ENCODE data around the gene UTP11. TPM values are rescaled to one million over a fixed set of nuclear protein-coding genes. Genes with fewer than 3 reads are reported as not detected.

The UTP11 gene
- total RNA-seq, 4 donors from 2014 or later = 34.6 to 49.8 (median 37.9) TPM

GRCh38 chr1:38064197-38064903 lies 51.8 kb downstream of the UTP11 start:
- WGBS, 2 donors = 29 to 50% methylated on average over 8 to 11 of the region's 11 CpGs

GRCh38 chr1:38068220-38068979 lies 55.9 kb downstream of the UTP11 start:
- no peak overlapping the region for H3K4me3 ChIP-seq (ENCODE audit: low read depth, poor library complexity, severe bottlenecking)
- no peak for TF ChIP-seq POLR2A (IDR thresholded peaks at IDR 0.05)
- TF ChIP-seq CTCF (IDR thresholded peaks at IDR 0.05) = no peak
- intact Hi-C loops (cut with DNase I; ENCODE audit: low total_unique reads) = no loop called here
- no peak for DNase-seq (ENCODE audit: low spot score in 2 of 2)
- WGBS, 2 donors = 42 to 53% methylated on average over 14 of the region's 14 CpGs

More at GRCh38 chr1:38064197-38064903, 51.8 kb downstream of the UTP11 start:
- no peak for DNase-seq (ENCODE audit: low spot score in 2 of 2)
- H3K4me3 ChIP-seq (ENCODE audit: low read depth, poor library complexity, severe bottlenecking) = no peak overlapping the region
- intact Hi-C loops (cut with DNase I; ENCODE audit: low total_unique reads) = no loop called here
- TF ChIP-seq CTCF (IDR thresholded peaks at IDR 0.05) (no peak), POLR2A (IDR thresholded peaks at IDR 0.05) (no peak)

- H3K4me3 ChIP-seq (ENCODE audit: low read depth, poor library complexity, severe bottlenecking) = no peak overlapping the region
- DNase-seq (ENCODE audit: low spot score in 2 of 2) = no peak
- TF ChIP-seq POLR2A (IDR thresholded peaks at IDR 0.05) (no peak), CTCF (IDR thresholded peaks at IDR 0.05) (no peak)
- intact Hi-C loops (cut with DNase I; ENCODE audit: low total_unique reads) = no loop called here
- WGBS, 2 donors = 55 to 65% methylated on average over 3 of the region's 3 CpGs
Observed at GRCh38 chr1:38068980-38069340, 56.4 kb downstream of the UTP11 start.

- no peak overlapping the region for H3K4me3 ChIP-seq (ENCODE audit: low read depth, poor library complexity, severe bottlenecking)
- intact Hi-C loops (cut with DNase I; ENCODE audit: low total_unique reads) = no loop called here
- TF ChIP-seq POLR2A (IDR thresholded peaks at IDR 0.05) (no peak), CTCF (IDR thresholded peaks at IDR 0.05) (no peak)
- DNase-seq (ENCODE audit: low spot score in 2 of 2) = no peak
- WGBS, 2 donors = 37 to 42% methylated on average over 10 of the region's 10 CpGs
Observed at GRCh38 chr1:38071312-38072256, 59.0 kb downstream of the UTP11 start.

- WGBS, 2 donors = 61 to 70% methylated on average over 2 of the region's 2 CpGs
- intact Hi-C loops (cut with DNase I; ENCODE audit: low total_unique reads) = no loop called here
- H3K4me3 ChIP-seq (ENCODE audit: low read depth, poor library complexity, severe bottlenecking) = no peak overlapping the region
- TF ChIP-seq CTCF (IDR thresholded peaks at IDR 0.05) = no peak
- TF ChIP-seq POLR2A (IDR thresholded peaks at IDR 0.05) = no peak
- DNase-seq (ENCODE audit: low spot score in 2 of 2) = no peak
Observed at GRCh38 chr1:38072858-38073257, 60.3 kb downstream of the UTP11 start.
